Retinal pigment epithelial cell (primary cell): Measurements from ENCODE around the gene CDK2AP2.
"Not testable (repeated sequence)": the region's sequence is repeated elsewhere in the genome, so short reads cannot be mapped to it uniquely, and the experiment has no call there.

Source experiments
- DNase-seq: peaks from one replicate; pipeline ENCODE4 v3.0.0-alpha.2; 2010; ENCODE audit warnings: low read depth
- H3K4me3 ChIP-seq: 2 replicates; pipeline ENCODE4 v1.5.1; 2011; ENCODE audit warnings: mild to moderate bottlenecking, low read length, control low read depth, moderate library complexity
- TF ChIP-seq, protein P1 (sequence below): conservative IDR thresholded peaks from 2 replicates; pipeline ENCODE4 v1.5.1; 2011; ENCODE audit warnings: low read depth, low read length, control low read depth, inconsistent platforms

Gene CDK2AP2

DNA sequence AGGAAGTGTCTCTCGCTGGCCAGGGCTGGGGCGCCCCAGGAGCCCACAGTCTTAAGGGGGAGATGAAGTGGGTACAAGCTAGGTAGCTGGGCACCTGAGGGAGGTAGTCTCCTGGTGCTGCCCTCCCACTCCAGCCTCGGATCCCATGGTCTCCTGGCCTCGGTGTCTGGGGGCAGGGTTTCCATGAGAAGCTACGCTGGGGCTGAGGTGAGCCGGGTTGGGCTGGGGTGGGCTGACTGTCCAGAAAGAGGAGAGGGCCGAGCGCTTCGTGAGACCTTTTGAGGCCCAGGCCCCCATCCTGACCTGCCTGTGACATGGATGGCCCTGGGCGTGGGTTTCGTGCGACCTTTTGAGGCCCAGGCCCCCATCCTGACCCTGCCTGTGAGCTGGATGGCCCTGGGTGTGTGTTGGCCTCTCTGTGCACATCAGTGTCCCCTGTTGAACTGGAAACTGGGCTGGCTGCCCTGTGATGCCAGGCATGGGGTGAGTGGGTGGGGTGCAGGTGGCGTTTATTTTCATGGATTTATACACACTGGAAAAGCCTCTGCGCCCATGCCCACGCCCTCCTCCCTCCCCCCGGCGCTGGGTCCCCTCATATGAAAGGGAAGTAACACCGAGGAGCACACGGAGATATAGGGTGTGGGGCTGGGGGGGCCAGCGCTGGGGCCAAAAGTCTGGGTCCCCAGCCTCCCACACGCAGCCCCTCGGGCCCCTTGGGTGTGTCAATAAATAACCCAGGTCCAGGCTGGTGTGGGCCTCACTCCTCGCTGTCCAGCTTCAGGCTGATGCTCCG, 16.5 kb downstream of the CDK2AP2 start:
- TF ChIP-seq, protein P1, sequence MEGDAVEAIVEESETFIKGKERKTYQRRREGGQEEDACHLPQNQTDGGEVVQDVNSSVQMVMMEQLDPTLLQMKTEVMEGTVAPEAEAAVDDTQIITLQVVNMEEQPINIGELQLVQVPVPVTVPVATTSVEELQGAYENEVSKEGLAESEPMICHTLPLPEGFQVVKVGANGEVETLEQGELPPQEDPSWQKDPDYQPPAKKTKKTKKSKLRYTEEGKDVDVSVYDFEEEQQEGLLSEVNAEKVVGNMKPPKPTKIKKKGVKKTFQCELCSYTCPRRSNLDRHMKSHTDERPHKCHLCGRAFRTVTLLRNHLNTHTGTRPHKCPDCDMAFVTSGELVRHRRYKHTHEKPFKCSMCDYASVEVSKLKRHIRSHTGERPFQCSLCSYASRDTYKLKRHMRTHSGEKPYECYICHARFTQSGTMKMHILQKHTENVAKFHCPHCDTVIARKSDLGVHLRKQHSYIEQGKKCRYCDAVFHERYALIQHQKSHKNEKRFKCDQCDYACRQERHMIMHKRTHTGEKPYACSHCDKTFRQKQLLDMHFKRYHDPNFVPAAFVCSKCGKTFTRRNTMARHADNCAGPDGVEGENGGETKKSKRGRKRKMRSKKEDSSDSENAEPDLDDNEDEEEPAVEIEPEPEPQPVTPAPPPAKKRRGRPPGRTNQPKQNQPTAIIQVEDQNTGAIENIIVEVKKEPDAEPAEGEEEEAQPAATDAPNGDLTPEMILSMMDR = no peak
- no peak overlapping the region for H3K4me3 ChIP-seq
- no peak for DNase-seq

DNA sequence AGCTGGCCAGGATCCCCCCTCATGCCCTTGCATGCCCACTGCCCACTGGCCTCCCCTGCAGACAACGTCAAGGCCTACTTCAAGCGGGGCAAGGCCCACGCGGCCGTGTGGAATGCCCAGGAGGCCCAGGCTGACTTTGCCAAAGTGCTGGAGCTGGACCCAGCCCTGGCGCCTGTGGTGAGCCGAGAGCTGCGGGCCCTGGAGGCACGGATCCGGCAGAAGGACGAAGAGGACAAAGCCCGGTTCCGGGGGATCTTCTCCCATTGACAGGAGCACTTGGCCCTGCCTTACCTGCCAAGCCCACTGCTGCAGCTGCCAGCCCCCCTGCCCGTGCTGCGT, 17.3 kb downstream of the CDK2AP2 start:
- TF ChIP-seq, protein P1 = no peak
- DNase-seq = no peak
- H3K4me3 ChIP-seq = no peak overlapping the region

- DNase-seq = no peak
- TF ChIP-seq, protein P1 = no peak
- H3K4me3 ChIP-seq = no peak overlapping the region
Measured at GRCh38 chr11:67489885-67490726, 17.9 kb downstream of the CDK2AP2 start.

DNA sequence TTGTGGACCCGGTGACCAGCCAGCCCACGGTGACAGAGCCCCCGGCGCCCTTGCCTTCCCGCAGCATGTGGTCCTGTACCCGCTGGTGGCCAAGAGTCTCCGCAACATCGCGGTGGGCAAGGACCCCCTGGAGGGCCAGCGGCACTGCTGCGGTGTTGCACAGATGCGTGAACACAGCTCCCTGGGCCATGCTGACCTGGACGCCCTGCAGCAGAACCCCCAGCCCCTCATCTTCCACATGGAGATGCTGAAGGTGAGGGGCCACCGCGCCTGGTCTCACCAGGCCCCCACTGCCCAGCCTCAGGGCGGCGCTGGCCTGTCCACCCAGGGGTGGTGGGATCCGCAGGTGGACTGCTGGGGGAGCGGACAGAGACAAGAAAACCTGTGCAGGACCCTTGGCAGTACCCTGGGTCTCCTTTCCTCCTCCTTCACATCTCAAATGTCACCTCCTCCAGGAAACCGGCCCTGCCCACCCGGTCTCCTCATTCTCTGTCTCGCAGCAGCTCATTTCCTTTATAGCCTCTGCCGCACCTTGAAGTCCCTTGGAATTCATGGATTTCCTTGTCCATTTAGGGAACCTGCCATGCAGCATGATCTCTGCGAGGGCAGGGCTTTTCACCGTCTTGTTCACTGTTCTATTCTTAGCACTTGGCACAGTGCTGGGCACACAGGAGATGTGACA, 18.6 kb downstream of the CDK2AP2 start:
- TF ChIP-seq, protein P1 = no peak
- DNase-seq = no peak
- no peak overlapping the region for H3K4me3 ChIP-seq

DNA sequence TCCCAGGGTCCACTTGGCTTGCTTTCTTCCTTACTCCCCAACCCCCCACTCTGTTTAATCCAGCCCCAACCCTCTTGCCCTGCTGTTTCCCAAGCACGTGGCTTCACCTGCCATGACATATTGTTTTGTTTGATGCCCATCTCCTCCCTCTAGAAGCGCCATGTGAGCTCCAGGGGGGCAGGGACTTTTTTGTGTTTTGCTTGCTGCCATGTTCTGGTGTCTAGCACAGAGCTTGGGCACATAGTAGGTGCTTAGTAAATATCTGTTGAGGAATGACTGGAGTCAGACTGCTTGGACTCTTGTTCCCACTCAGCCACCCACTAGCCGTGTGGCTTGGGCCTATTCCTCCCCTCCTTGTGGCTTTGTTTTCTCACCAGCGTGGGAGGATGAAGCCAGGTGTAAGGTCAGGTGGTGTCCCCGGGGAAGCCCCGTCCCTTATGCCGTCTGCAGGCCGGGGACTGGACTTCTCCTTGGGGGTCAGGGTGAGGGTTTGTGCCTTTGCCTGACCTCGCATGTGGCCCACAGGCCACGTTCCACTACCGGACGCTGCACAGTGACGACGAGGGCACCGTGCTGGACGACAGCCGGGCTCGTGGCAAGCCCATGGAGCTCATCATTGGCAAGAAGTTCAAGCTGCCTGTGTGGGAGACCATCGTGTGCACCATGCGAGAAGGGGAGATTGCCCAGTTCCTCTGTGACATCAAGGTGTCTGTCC, 21.3 kb downstream of the CDK2AP2 start:
- TF ChIP-seq, protein P1 = no peak
- no peak for DNase-seq

DNA sequence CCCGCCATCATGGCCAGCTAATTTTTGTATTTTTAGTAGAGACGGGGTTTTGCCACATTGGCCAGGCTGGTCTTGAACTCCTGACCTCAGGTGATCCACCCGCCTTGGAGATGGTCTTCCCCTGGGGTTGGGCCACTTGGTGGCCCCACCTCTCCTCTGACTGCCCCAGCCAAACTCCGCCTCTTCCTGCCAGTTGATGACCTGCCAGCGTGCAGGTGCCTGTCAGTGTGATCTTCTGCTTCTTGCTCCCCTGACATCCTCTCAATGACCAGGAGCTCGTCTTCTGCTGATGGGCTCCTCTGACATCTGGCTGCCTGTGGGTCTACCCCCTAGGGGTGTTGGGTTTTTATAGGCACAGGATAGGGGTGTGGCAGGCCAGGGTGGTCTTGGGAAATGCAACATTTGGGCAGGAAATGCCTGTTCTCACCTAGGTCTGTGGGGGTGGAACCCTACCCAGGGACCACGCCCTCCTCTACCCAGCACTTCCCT, 22.0 kb downstream of the CDK2AP2 start:
- DNase-seq, H3K4me3 ChIP-seq: not testable (repeated sequence)

More for the DNA sequence above, 21.3 kb downstream of the CDK2AP2 start:
- no peak overlapping the region for H3K4me3 ChIP-seq
